ENCODE data around the gene PTPN9. TPM values are rescaled to one million over a fixed set of nuclear protein-coding genes. Genes with fewer than 3 reads are reported as not detected.

PTPN9 gene
- polyA plus RNA-seq, 1 donor (not counting 4 experiments of a cell fraction or from before 2014, with no cell fraction given): 34.7 TPM

DNA sequence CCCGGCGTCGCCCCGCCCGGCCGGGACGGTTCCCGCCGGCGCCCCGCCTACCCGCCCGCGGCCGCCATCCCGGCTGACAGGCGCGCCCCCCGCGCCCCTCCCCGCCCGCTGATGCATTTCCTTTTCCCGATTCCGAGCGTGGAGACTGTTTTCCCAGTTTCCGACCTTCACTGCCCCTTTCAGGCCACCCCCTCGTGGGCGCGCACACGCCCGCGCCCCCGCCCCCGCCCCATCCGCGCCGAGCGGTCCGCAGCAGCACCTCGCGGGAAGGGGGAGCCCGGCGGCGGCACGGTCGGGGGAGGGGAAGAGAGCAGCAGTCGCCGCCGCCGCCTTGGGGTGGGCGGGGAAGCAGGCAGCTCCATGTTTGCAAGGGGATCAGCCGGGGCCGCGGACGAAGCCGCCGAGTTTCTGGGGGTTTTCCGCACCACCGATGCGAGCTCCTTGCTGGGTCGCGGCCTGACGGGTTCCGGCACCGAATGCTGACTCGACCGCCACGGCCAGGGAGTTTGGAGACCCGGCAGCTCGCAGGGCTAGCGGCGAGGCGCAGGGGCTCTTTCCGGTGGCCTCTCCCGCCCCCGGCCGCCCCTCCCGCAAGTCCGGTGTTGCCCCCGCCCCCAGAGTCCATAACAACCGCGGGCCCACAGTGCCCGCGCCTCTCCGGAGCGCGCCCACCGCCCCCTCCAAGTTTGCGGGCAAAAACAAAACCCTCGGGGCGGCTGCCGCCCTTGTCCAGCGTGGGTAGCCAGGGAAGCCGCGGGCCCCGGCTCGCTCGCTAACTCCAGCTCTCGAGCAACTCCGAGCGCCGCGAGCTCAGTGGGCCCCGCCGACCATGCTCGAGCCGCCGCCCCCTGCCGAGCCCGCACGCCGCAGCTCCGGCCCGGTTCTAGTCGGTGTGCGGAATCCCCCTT is 124.4 kb downstream of the PTPN9 start:
- Histone ChIP-seq H3K9ac (ENCODE audit: control insufficient read depth, extremely low read depth, insufficient read depth, low read length) (peak overlapping the region; percentile 95), H3K79me2 (ENCODE audit: control insufficient read depth, insufficient read depth, low read length) (peaks cover 12% of the 10 kb centered on the region), H3K9me3 (ENCODE audit: control insufficient read depth, low read depth, low read length) (no peaks in the 10 kb centered on the region), H4K20me1 (ENCODE audit: control insufficient read depth, extremely low read depth, insufficient read depth, low read length) (peaks cover 10% of the 10 kb centered on the region), H3K4me1 (ENCODE audit: control insufficient read depth, extremely low read depth, insufficient read depth, low read length) (peaks cover 27% of the 10 kb centered on the region), H3K27me3 (ENCODE audit: control insufficient read depth, extremely low read depth, insufficient read depth, low read length) (no peaks in the 10 kb centered on the region), H3K36me3 (ENCODE audit: control insufficient read depth in 2 of 2, extremely low read depth in 1 of 2, insufficient read depth in 2 of 2, low read length in 2 of 2) (no peaks in the 10 kb centered on the region), H3K27ac (ENCODE audit: control insufficient read depth, insufficient read depth, low read length) (peak overlapping the region; percentile 74), H3K9me1 (ENCODE audit: control insufficient read depth, extremely low read depth, insufficient read depth, low read length) (no peaks in the 10 kb centered on the region), H2AFZ (ENCODE audit: control insufficient read depth, low read length) (peak overlapping the region; percentile 53), H3K4me3 (ENCODE audit: control insufficient read depth in 2 of 3, extremely low read depth in 1 of 3, insufficient read depth in 2 of 3, low read depth in 1 of 3, low read length in 3 of 3) (peak overlapping the region; percentile 72 to 94 (median 77)), H3K4me2 (ENCODE audit: control insufficient read depth, extremely low read depth, insufficient read depth, low read depth, low read length) (peak overlapping the region; percentile 80)
- dilution Hi-C loops (cut with MboI; ENCODE audit: extremely low pct_ligation_motif_present, low sequenced_read_pairs): no loop called here
- DNase-seq (ENCODE audit: low read depth, low spot score) (no peak), FAIRE-seq (no peak)
- TF ChIP-seq EZH2 (IDR thresholded peaks at IDR 0.05; ENCODE audit: low read length): no peak
- TF ChIP-seq, protein P1, sequence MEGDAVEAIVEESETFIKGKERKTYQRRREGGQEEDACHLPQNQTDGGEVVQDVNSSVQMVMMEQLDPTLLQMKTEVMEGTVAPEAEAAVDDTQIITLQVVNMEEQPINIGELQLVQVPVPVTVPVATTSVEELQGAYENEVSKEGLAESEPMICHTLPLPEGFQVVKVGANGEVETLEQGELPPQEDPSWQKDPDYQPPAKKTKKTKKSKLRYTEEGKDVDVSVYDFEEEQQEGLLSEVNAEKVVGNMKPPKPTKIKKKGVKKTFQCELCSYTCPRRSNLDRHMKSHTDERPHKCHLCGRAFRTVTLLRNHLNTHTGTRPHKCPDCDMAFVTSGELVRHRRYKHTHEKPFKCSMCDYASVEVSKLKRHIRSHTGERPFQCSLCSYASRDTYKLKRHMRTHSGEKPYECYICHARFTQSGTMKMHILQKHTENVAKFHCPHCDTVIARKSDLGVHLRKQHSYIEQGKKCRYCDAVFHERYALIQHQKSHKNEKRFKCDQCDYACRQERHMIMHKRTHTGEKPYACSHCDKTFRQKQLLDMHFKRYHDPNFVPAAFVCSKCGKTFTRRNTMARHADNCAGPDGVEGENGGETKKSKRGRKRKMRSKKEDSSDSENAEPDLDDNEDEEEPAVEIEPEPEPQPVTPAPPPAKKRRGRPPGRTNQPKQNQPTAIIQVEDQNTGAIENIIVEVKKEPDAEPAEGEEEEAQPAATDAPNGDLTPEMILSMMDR (optimal IDR thresholded peaks at IDR 0.05 in 1 of 3, IDR thresholded peaks at IDR 0.05 in 1 of 3, conservative IDR thresholded peaks at IDR 0.05 in 1 of 3; ENCODE audit: extremely low read depth in 1 of 3, insufficient read depth in 2 of 3, low read length in 3 of 3): no peak

DNA sequence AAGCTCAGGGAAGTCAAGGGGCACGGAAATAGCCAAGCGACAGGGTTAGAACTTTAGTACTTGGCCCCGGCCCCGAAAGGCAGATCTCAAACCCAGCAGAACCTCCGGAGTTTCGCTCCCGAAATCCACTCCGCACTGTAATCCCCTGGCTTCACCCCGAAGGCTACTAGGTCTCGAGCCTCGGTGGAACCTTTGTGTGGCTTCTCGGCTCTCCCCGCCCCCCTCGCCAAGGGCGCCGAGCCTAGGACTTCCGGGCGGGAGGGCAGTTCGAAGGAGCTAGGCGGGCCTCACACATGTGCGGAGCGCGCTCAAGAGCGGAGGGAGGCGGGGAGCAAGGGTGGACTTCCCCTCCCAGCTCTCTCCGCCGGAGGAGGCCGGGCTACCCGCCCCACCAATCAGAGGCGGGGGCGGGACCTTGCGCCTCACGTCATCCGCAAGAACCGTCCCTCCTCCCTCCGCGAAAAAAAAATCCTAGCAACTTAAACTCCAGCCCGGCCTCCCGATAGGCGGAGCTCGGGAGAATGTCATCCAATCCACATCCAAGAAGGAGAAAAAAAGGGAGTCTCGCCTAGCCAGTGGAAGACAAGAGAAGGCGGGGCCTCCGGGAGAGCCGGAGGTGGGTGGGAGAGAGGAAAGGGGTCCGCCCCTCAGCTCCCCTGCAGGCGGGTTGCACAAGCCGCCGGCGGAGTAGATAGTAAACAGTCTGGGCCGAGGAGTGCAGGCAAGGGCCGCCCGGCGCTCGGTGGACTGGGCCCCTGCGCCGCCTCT is 125.2 kb downstream of the PTPN9 start:
- Histone ChIP-seq H3K36me3 (ENCODE audit: control insufficient read depth in 2 of 2, extremely low read depth in 1 of 2, insufficient read depth in 2 of 2, low read length in 2 of 2) (no peaks in the 10 kb centered on the region), H3K9me3 (ENCODE audit: control insufficient read depth, low read depth, low read length) (no peaks in the 10 kb centered on the region), H3K9me1 (ENCODE audit: control insufficient read depth, extremely low read depth, insufficient read depth, low read length) (no peaks in the 10 kb centered on the region), H4K20me1 (ENCODE audit: control insufficient read depth, extremely low read depth, insufficient read depth, low read length) (peaks cover 14% of the 10 kb centered on the region), H3K27me3 (ENCODE audit: control insufficient read depth, extremely low read depth, insufficient read depth, low read length) (no peaks in the 10 kb centered on the region), H3K27ac (ENCODE audit: control insufficient read depth, insufficient read depth, low read length) (peak overlapping the region; percentile 99), H3K9ac (ENCODE audit: control insufficient read depth, extremely low read depth, insufficient read depth, low read length) (peak overlapping the region; percentile 96), H3K79me2 (ENCODE audit: control insufficient read depth, insufficient read depth, low read length) (peaks cover 21% of the 10 kb centered on the region), H2AFZ (ENCODE audit: control insufficient read depth, low read length) (peak overlapping the region; percentile 61), H3K4me1 (ENCODE audit: control insufficient read depth, extremely low read depth, insufficient read depth, low read length) (peaks cover 34% of the 10 kb centered on the region), H3K4me2 (ENCODE audit: control insufficient read depth, extremely low read depth, insufficient read depth, low read depth, low read length) (peak overlapping the region; percentile 100), H3K4me3 (ENCODE audit: control insufficient read depth in 2 of 3, extremely low read depth in 1 of 3, insufficient read depth in 2 of 3, low read depth in 1 of 3, low read length in 3 of 3) (peak overlapping the region; percentile 94 to 98 (median 97))
- dilution Hi-C loops (cut with MboI; ENCODE audit: extremely low pct_ligation_motif_present, low sequenced_read_pairs): no loop called here
- FAIRE-seq (peak; percentile 39), DNase-seq (ENCODE audit: low read depth, low spot score) (peak; percentile 99)
- TF ChIP-seq, protein P1 (optimal IDR thresholded peaks at IDR 0.05 in 1 of 3, IDR thresholded peaks at IDR 0.05 in 1 of 3, conservative IDR thresholded peaks at IDR 0.05 in 1 of 3; ENCODE audit: extremely low read depth in 1 of 3, insufficient read depth in 2 of 3, low read length in 3 of 3): no peak
- no peak for TF ChIP-seq EZH2 (IDR thresholded peaks at IDR 0.05; ENCODE audit: low read length)

Data from keratinocyte (primary cell).